GM19240 (cell line): Measurements from ENCODE around the gene WRAP73.
"Not testable (repeated sequence)": the region's sequence is repeated elsewhere in the genome, so short reads cannot be mapped to it uniquely, and the experiment has no call there.

Experiments used
- DNase-seq: peaks from one replicate; pipeline ENCODE4 v3.0.0; 2011; ENCODE audit warnings: low spot score; ENCODE audit not compliant: insufficient read length

The WRAP73 gene

DNA sequence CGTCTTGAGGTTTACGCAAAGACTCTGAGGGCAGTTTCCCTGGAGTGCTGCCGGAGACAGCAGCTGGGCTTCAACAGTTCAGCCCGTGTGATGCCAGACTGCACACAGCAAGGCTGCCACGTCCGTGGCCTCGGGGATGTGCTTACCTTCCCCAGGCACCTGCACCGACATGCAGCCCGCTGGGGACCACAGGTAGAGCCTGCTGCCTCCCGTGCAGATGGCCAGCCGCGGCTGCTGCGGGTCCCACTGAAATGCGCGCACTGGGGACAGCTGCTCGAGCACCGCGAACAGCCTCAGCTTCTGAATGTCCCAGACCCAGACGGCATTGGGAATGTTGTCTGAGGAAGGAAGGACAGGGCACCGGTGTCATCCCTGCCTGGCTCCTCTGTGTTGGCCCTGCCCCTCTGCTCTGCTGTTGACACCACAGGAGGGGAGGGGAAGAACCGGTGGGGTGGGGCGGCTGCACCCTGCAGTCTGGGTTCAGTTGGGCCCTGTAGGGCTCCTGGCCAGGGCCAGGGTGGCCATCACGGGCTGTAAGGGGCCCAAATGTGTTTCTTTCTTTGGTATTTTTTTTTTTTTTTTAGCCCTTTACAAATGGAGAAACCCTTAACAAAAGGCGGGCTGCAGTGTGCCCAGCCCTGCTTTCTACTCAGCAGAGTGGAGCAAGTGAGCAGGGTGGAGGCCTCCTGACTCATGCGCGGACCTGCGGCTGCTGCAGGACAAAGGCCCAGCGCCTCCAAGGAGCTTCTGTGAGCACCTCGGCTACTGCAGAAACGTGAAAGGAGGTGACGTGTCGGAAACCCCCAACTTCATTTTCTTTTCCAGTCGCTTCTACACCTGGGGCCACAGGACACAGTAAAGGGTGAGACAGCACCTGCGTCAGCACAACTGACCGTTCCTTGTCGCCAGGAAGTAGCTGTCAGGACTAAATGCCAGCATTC is 18.3 kb downstream of the WRAP73 start:
- no peak for DNase-seq

DNA sequence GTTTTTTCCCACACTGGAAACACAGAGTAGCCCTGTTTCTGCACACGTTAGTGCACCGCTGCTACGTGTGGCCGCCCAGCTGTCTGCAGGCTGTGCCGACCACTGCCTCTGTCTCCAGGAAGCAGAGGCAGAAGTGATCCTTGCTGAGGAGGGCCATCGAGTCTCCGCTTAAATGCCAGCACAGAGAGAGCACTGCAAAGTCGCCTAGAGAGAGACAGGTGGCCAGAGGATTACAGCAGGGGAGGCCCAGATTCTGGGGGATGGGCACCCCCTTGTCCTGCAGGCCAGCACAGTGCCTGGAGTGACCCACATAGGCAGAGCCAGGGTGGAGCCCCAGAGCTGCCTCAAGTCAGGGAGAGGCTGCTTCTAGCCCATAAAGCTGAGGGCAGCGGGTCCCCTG is 19.0 kb downstream of the WRAP73 start:
- DNase-seq = no peak

DNA sequence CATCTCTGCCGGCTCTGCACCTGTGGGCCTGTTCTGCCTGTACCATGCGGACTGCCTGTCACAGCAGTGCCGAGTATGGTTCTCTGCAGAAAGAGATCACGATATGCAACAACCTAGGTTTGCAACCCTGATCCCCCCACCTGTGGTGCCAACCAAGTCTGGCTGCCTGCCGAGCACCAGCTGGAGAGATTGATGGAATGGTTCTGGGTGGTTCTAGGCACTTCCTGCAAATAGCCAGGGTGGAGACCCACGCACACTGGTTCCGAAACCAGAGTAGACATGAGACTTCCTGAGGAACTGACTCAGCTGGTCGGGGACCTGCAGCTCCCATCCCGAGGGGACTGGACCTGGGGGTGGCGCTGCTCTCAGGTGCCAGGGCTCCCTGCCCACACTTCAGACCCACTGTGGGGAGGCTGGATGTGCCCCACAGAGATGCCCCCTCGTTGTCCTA is 19.7 kb downstream of the WRAP73 start:
- DNase-seq = no peak

DNA sequence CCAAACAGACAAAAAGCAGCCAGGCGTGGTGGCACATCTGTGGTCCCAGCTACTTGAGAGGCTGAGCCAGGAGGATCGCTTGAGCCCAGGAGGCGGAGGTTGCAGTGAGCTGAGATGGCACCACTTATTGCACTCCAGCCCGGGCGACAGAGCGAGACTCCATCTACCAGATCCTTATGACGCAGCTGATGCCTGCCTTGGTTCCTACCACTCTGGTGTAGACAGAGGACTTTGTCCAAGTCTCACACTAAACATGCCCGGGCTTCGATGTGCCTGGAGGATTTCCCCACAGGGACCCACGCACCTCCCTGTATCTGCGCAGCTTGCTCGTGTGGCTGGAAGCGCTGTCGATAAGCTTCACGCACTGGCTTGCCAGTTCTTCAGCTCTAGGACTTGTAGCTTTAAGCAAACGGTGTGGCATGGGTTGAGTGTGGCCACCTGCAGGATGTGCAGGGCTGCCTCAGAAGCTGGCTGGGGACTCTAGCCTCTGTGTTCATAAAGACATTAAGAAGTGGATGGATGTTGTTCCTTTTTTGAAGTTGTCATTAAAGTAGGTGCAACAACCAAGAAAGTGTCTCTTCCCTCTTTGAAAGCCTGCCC is 20.2 kb downstream of the WRAP73 start:
- DNase-seq = no peak

DNA sequence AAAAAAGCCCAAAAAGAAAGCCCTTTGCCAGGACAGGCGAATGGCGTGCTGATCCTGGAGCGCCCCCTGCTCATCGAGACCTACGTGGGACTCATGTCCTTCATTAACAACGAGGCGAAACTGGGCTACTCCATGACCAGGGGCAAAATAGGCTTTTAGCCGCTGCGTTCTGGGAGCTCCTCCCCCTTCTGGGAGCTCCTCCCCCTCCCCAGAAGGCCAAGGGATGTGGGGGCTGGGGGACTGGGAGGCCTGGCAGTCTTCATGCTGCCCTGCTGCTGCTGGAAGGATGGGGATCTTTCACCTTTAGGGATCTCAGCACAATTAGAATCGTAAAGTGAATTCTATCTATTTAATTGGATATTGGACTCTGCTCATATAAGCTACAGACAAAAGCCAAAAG is 21.5 kb downstream of the WRAP73 start:
- DNase-seq = no peak

DNA sequence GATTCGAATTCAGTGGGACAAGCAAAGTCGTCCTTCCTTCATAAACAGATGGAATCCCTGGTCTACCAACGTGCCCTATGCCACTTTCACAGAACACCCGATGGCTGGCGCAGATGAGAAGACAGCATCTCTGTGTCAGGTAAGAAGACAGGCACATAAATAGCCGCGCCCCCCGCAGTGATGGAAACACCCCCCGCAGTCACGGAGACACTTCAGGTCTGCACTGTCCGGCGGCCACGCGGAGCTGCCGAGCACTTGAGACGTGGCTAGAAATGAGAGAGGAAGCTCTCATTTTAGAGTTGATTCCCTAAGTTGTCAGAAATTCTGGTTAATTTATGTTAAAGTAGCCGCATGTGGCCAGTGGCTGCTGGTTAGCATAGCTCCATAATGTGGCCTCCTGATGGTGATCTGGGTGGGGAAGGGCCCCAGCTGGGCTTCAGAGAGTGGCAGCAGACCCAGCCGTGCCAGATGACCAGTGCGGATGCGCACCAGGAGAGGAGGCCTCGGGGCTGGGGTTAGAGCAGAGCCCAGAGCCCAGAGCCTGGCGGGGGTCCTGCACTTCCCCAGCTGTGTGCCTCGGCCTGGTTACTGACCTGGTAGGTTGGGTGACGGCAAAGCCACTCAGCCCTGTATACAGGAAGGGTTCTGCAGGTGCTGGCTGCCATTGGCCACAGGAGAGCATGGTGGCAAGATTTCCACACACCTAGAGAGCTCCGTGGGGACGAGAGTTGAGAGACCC is 22.2 kb downstream of the WRAP73 start:
- no peak for DNase-seq

DNA sequence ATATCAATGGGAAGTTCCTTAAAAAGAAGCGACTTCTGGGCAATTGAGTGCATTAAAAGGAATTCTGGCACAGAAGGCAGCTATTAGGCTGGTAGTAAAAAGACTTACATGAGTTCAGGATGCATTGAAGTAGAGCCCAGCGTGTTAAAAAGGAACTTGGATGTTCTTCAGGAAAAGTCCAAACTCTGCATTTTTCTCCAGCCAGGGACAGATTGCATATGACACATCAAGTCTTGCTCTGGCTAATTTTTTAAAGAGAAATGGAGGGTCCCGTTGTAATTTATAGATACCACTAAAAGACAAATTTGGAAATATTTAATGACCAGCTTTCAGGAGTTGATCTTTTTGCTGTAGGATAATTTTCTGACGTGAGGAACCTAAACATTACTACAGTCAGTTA is 23.9 kb downstream of the WRAP73 start:
- no peak for DNase-seq

DNA sequence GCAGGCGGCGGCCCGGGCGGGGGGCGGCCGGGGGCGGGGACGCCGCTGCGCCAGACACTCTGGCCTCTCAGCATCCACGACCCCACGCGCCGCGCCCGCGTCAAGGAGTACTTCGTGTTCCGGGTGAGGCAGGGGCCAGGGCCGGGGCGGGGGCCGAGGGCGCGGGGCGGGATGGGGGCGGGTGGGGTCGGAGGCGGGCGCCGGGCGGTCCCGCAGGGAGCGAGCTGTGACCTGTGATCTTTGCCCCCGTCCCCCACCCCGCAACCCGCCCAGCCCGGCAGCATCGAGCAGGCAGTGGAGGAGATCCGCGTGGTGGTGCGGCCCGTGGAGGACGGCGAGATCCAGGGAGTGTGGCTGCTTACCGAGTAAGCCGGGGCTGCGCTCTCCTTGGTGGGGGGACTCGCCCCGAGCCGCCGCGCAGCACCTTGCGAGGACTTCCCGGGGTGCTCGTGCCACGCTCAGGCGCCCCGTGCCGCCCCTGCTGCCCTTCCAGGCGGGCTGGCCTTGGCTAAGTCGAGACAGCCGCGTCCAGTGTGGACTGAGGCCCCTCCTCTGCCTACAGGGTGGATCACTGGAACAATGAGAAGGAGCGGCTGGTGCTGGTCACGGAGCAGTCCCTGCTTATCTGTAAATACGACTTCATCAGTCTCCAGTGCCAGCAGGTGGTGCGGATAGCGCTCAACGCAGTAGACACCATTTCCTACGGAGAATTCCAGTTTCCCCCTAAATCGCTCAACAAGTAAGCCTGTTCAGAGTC is 24.6 kb downstream of the WRAP73 start:
- DNase-seq = no peak

DNA sequence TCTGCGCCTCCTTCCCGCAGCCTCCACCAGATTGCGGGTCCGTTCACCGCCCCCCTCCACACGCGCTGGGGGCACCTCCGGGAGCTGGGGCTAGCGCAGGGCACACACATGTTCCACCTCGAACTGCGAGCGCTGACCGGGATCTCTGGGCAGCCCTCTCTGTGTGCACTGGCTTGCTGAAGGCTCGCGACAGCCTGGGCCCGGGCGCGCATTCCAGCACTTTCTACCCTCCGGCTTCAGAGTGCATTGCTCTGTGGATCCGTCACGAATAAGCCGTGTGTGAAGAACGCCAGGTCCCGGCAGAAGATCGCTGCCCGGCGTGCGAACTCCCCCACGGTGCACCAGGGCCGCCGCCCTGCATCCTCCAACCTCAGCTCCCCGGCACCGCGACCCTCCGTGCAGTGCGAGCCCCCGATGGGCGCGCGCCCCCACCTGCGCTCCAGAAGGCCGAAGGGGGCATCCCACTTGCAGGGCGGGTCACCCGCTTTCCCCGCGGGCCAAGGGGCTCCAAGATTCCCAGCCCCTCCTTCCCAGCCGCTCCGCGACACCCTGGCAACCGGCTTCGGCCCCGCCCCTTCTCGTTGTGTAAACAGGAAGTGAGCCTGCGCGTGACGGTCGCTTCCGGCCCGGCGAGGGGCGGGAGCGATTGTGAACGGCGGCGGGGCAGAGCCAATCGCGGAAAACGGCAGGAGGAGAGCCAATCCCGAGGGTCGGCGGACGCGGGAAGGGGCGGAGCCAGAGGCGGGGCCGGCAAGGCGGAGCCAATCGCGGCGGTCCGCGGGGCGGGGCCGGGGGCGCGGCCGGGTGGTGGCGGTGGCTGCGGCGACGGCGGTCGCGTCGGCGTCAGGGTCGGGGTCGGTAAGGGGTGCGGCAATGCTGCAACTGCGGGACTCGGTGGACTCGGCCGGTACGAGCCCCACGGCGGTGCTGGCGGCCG is 25.4 kb downstream of the WRAP73 start, which contains the start of gene TPRG1L:
TSS of gene TPRG1L (plus strand) at position 816 of the 937 bp plus-strand sequence. CDS start at position 874, 58 bp downstream.
- peak; percentile 100 for DNase-seq

DNA sequence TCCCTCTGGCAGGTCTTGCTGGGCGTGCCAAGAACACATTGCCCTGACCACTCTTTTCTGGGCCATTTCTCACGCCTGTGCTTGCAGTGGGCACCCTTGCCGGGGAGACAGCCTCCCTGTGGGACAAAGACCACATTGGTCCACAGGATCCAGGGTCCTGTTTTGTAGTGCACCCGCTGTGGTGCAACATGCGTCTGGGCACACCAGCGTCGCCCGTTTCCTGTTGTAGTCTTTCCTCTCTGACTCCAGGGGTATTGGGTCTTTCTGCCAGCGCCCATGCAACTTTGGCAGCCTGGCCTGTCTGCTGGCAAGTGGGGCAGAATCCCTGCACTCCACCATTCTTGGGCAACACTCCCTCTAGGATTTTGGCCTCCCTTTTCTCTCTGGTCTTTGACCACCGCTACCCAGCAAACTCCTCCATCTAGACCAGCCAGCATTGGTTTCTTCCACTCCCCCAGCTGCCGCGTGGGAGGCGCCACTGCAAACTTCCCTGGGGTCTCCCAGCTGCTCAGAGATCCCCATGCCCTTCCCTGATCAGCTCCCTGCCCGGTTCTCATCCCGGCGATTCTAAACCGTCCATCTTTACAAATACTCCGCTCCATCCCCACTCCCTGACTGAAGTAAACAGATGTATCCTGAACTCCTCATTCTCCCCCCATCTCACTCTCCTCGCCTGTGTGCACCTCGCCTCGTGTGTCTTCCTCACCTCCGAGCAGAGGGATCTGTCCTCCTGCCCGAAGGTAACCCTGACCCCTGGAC is 26.3 kb downstream of the WRAP73 start:
- no peak for DNase-seq

DNA sequence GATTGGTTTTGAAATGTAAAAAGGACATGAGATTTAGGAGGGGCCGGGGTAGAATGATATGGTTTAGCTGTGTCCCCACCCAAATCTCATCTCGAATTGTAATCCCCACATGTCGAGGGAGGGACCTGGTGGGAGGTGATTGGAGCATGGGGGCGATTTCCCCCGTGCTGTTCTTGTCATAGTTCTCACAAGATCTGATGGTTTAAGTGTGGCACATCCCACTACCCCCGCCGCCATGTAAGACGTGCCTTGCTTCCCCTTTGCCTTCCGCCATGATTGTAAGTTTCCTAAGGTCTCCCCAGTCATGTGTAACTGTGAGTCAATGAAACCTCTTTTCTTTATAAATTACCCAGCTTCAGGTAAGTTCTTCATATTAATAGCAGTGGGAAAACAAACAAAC is 27.8 kb downstream of the WRAP73 start:
- DNase-seq = not testable (repeated sequence)

DNA sequence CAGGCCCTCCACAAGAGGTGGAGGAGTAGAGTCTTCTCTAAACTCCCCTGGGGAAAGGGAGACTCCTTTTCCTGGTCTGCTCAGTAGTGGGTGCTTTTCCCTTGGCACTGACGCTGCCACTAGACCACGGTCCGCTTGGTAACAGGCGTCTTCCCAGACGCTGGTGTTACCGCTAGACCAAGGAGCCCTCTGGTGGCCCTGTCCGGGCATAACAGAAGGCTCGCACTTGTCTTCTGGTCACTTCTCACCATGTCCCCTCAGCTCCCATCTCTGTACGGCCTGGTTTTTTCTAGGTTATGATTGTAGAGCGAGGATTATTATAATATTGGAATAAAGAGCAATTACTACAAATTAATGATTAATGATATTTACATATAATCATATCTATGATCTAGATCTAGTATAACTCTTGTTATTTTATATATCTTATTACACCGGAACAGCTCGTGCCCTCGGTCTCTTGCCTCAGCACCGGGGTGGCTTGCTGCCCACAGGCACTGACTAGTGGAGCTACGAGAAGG is 28.7 kb downstream of the WRAP73 start:
- DNase-seq = not testable (repeated sequence)

DNA sequence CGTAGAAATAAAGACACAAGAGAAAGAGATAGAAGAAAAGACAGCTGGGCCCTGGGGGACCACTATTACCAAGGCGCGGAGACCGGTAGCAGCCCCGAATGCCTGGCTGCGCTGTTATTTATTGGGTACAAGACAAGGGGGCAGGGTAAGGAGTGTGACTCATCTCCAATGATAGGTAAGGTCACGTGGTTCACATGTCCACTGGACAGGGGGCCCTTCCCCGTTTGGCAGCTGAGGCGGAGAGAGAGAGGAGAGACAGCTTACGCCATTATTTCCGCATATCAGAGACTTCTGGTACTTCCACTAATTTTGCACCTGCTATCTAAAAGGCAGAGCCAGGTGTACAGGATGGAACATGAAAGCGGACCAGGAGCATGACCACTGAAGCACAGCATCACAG is 29.2 kb downstream of the WRAP73 start:
- no peak for DNase-seq

DNA sequence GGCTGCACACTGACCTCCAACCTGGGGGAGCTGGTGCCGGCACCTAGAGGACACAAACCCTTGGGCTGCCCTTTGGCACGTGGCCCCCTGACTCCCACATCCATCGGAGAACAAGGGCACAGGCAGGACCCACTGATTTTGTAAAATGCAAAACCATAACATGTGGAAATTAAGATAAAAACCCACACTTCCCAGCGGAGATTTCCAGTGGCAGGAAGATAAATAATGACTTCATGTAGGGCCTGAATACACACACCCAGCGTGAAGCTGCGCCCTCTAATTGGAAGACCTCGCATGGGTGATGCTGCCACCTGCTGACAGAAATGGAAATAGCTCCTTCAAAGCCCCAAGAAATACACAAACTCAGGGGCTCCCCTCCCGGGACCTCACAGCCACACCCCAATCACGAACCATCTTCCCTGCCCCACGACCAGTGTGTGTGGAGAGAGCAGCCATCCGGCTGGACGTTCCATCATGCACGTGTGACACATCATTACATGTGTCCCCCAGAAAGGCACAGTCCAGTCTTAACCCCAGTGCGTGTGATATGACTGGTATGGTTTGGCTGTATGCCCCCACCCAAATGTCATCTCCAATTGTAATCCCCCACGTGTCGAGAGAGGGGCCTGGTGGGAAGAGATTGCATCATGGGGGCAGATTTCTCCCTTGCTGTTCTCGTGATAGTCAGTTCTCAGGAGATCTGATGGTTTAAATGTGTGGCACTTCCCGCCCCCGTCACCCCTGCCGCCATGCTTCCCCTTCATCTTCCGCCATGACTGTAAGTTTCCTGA is 30.8 kb downstream of the WRAP73 start:
- peak; percentile 69 for DNase-seq

DNA sequence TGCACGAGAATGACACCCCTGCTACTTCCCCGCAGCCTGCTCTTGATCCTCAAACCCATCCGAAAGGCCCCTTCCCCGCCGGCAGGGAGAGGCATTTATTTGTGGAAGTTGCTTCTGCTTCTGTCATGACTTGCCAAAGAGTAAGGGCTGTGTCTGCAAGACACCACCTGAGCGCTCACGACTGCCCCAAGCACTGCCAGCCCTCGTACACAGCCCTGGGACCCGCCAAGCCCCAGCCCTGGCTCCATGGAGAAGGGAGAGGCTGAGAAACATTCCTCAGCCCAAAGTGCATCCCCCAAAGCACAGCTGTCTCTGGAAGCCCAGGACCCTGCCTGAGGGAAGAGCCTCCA is 31.4 kb downstream of the WRAP73 start:
- DNase-seq = no peak

DNA sequence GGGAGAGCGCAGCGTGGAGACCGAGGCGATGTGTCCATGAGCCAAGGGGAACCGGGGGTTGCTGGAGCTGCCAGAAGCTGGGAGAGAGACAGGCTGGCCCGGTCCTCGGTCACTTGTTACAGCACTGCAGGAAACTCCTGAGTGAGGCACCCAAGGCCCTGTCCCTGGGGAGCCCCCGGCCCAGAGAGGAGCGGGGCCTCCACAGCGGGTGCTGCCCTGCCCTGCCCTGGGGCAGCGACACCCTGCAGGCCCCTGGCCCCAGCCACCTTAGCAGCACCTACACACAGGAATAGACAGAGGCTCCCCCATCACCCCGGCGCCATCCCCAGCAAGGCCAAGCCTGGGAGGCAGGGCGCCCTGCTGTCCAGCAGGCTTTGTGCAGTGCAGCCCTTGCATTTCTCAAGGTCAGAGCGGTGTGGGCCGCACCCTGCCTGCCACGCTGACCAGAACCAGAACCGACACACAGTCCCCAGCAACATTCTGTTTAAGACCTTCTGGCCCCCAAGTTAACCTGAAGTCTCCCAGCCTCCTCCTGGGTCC is 32.0 kb downstream of the WRAP73 start:
- no peak for DNase-seq

DNA sequence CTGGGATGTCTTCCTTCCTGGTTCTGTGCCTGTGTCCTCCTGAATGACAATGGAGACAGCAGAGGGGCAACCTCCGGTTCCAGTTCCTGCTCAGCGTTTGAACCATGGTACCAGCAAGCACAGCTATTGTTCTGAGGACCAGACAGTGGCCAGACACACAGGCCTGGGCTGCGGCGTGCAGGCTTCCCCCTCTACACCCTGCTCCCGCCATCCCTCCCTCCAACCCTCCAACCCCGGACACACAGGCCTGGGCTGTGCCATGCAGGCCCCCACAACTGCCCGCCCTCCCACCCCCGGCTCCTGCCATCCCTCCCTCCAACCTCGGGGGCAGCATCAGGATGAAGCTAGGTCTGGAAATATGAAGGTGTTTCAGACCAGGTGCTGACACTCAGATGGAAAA is 33.0 kb downstream of the WRAP73 start:
- no peak for DNase-seq
